HL-60 (cell line): ENCODE measurements around the gene RNASE4.

Source experiments
- CTCF ChIP-seq: IDR thresholded peaks from one replicate; pipeline ENCODE4 v1.5.1; 2011; ENCODE audit warnings: low read length, control low read depth, inconsistent platforms; ENCODE audit not compliant: insufficient read depth
- GABPA ChIP-seq: IDR thresholded peaks from 2 replicates; pipeline ENCODE4 v1.6.1; 2012; ENCODE audit warnings: low read depth
- POLR2AphosphoS5 ChIP-seq: IDR thresholded peaks from 2 replicates; pipeline ENCODE4 v1.6.1; 2012; ENCODE audit warnings: low read depth
- REST ChIP-seq: IDR thresholded peaks from 2 replicates; pipeline ENCODE4 v1.6.1; 2012; ENCODE audit warnings: low read depth; ENCODE audit not compliant: insufficient replicate concordance
- SPI1 ChIP-seq: IDR thresholded peaks from 2 replicates; pipeline ENCODE4 v1.6.1; 2012; ENCODE audit warnings: low read depth, mild to moderate bottlenecking, borderline replicate concordance

GRCh38 chr14:20687362-20688166, 3.2 kb downstream of the RNASE4 start:
- no peak for TF ChIP-seq POLR2AphosphoS5
- TF ChIP-seq CTCF = no peak
- no peak for TF ChIP-seq REST
- no peak for TF ChIP-seq SPI1
- TF ChIP-seq GABPA = no peak
